Amniotic epithelial cell (primary cell): ENCODE measurements around the gene ZPBP2.
"Not testable (repeated sequence)": the region's sequence is repeated elsewhere in the genome, so short reads cannot be mapped to it uniquely, and the experiment has no call there.

ENCODE experiments used
- DNase-seq: peaks from one replicate; pipeline ENCODE4 v3.0.0-alpha.2; 2010; ENCODE audit warnings: low read depth

The ZPBP2 gene

DNA sequence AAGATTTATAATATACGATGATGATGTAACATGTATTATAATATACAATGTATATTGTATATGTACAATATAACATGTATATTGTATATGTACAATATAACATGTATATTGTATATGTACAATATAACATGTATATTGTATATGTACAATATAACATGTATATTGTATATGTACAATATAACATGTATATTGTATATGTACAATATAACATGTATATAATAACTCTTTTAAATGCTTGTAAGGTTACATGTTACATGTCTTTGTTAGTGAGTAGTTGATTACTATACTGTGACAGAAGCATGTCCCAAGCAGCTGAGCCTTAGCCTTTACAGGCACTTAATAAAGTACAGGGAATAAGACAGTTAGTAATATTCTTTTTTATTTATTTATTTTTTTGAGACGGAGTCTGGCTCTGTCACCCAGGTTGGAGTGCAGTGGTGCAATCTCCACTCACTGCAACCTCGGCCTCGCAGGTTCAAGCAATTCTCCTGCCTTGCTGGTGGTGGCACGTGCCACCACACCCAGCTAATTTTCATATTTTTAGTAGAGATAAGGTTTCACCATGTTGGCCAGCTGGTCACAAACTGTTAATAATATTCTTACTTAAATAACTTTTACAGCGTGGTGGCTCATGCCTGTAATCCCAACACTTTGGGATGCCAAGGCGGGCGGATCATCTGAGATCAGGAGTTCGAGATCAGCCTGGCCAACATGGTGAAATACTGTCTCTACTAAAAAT lies 11.9 kb upstream of the ZPBP2 start:
- DNase-seq, result not testable (repeated sequence)

DNA sequence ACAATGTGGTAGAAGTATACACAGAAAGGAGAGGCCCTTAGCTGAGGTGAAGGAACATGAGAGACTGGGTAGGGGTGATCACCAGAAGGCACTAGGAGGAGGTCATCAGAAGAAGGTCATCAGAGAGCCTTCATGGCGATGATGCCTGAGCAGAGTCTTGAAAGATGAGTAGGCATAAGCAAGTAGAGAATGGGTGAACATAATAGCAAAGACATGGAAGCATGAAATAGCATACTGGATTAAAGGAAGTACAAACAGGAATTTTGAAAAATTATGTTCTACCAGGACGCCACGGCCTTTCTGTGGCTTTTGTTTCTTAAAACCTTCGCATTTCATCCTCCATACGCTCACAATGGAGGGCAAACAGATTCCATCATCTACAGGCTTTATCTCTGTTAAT lies 6.8 kb upstream of the ZPBP2 start:
- no peak for DNase-seq

DNA sequence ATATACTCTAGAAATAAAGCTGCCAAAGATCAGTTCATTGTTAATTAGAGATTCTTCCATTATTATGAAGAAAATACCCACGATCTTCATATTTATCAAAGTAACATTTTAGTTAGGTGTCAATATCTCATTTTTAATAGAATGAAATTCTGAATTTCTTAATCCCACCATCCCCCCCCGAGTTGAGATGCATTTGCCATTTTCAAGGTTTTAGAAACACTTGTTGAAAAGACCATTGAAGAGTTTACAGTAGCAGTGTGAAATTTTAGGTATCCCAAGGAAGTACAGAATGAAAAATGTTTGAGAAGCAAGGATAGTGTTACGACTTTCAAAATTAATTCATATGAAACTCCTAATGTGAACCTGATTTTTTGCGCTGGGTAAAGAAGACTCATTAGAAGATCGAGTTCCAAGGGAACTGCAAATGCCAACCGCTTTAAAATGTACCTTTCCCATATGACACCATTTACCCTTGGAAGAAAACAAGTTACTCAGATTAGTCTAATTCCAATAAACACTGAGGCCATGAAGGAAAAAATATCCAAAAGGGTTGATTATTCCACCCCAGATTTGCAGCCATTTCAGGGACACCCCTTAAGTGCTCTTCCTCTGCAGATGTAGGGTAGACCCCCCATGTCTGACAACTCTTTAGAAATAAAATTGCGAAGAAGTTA lies 4.6 kb upstream of the ZPBP2 start:
- no peak for DNase-seq

DNA sequence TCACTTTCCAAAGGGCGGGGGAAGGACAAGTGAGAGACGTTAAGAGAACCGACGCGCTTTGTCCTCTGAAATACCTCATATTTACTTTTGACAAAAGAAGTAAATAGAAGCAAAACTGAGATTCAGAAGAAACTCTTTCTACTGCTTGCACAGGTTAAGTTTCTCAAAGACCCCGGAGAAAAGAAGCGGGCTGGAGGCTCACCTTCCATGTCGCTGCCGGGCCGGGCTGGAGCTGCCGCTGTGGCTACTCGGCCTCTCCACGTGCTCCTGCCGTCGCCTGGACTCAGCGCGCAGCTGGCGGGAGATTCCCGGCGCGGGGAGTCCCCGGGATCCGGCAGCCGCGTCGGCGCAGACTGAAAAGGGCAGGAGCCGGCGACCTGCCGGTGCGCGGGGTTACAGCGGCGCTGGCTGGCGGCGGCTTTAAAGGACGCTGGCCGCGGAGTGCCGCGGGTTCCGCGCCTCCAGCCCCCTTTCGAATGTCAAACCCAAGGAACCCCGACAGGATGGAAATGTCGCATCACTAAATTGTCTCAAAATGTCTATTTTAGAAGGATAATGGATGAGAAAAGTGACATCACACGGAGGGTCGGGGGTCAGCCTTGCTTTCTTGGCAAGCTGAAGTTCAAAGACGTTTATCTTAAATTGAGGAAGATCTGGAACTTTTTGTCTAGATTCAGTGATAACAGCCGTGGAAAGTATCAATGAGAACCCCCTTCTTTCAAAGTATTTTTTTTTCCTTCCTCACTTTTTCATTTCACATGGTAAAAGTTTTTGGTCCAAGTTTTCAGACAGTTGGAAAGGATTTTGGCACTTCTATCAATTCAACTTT lies 3.9 kb upstream of the ZPBP2 start, which contains the start of gene IKZF3:
TSS of gene IKZF3 (minus strand) at position 395 of the 829 bp plus-strand sequence. CDS start at position 209, 186 bp downstream.
- peak; percentile 31 for DNase-seq

DNA sequence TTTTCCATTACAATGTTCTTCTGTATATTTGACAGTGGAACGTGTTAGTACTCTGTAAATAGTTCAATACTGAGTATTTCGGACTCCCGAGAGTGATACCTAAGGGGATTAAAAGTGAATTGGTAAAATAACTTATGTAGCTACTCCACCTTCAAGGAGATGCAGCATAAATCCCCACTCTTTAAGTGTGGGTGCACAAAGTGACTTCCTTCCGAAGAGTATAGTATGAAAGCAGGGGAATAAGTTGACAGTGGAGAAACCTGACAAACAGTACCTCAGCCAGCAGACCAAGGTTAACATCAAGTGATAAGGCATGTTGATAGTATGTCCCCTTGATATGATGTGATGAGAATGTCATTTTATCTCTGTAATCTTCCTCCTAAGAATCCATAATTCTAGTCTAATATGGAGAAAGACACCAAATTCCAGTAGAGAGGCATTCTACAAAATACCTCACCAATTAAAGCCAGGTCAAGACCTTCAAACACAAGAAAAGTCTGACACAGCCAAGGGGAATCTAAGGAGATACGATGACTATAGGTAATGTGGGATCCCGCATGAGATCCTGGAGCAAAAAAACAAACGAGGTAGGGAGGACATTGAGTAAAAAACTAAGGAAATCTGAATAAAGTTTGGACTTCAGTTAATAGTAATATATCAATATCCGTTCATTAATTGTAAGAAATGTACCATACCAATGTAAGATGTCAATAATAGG lies 1.8 kb upstream of the ZPBP2 start:
- DNase-seq, result no peak

DNA sequence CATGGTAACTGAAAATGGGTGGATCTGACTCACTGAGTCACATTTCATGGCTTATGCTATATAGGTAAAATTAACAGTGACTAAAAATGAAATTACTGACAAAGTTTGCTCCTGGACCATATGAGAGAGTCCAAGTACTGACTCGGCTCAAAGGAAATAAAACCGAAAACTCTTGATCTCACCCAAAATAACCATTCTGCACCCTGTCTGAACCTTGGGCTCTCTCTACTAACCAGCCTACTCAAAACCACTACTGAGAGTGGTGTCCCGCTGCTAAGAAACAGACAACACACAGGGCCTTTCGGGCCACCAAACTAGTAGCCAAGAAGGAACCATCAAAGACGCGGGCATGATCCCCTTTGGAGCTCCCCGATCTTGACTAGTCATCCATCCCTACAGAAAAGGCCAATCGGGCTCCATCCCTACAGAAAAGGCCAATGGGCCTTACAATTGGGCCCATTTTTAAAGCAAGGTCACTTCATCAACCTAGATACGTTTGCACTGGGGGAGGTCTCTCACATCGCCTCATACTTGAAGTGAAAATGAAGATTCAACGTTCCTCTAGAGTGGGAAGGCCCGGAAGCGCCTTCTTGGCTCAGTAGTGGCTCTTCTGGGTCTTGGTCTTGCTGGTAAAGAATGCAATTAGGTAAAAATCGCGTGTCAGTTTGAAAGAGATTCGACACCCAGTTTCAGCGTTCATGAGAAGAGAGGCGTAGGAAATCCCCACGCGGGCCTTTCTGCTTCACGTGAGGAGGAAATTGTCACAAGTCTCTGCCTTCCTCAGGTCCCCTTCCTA lies 720 bp upstream of the ZPBP2 start:
- no peak for DNase-seq

DNA sequence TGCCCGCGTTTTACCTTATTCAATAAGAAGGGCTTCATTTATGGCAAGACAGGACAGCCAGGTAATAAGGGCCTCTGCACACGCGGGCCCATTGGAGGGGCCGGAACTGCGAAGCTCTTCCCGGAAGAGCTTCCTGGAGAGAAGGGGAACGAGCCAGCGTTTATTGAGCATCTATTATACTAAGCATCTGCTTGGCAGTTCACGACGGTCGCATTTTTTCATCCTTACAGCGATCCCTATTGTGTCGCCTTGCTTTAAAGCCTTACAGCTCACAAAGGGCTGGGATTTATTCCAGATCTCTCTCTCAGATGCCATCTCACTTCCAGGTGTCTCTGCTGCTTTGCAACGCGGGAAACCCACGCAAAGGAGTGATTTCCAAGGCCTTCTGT lies 546 bp downstream of the ZPBP2 start:
- no peak for DNase-seq

DNA sequence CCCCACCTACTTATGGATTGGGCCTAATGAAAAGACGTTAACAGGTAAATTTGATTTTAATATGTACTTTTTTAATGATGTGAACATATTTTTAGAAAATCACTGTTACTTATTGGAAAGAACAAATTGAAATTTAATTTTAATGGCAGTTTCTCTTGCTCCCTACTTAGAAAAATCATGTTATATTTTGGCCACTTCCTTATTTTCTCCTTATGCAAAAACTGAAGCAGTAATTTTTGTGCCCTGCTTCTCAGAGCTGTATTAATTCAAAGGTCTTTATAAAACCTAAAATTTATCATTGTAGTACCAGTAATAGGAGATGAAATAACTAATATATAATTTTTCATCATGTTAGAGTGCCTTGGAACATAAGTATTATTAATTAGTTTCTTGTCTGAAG lies 2.8 kb downstream of the ZPBP2 start:
- DNase-seq, result no peak

DNA sequence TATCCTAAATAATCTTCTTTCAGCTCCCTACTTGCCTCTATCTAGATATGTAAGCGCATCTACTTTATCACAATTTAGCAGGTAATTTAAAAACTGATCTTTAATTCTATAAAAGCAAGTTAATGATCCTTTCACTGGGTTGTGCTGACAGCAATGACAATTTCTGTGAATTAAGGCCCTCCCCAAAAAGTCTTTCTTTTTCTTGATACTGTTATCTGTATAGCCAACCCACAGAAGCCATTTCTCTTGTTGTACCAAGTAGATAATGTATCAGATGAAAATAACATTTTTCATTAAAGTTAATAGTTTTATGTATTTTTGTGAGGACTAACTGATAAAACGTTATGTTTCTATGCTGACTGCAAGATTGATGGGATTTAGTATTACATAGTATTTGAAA lies 3.8 kb downstream of the ZPBP2 start:
- no peak for DNase-seq

DNA sequence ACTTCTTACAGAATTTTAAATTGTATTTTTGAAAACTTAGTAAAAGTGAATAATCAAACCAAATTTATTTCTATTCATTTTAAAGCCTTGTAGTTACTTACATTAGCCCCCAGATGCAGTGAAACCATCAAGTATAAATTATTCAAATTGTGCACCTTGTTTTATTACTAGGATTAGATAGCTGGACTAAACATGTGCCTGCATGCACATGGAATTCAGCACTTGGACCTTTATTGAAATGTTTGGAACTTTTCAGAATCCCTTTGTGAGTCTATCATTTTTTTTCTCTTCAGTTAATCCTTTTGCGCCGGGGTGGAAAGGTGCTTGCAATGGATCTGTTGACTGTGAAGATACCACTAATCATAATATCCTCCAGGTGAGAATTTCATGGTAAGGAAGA lies 4.7 kb downstream of the ZPBP2 start:
- DNase-seq, result peak; percentile 46

DNA sequence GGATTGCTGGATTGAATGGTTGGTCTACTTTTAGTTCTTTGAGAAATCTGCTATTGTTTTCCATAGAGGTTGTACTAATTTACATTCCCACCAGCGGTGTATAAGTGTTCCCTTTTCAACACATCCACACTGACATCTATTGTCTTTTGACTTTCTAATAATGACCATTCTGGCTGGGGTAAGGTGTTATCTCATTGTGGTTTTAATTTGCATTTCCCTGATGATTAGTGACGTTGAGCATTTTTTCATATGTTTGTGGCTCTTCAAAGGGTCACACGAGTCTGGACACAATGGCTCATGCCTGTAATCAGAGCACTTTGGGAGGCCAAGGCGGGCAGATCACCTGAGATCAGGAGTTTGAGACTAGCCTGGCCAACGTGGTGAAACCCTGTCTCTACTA lies 18.1 kb downstream of the ZPBP2 start:
- not testable (repeated sequence) for DNase-seq

DNA sequence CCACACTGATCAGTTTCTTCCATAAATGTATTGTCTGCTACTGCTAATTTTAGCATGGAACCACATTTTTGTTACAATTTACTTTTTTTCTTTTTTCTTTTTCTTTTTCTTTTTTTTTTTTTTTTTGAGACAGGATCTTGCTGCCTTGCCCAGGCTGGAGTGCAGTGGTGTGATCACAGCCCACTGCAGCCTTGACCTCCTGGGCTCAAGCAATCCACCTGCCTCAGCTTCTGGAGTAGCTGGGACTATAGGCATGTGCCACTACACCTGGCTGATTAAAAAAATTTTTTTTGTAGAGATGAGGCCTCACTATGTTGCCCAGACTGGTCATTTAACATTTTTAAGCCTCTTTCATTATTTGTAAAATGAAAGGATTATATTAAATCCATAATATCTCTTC lies 19.1 kb downstream of the ZPBP2 start:
- DNase-seq, result no peak

DNA sequence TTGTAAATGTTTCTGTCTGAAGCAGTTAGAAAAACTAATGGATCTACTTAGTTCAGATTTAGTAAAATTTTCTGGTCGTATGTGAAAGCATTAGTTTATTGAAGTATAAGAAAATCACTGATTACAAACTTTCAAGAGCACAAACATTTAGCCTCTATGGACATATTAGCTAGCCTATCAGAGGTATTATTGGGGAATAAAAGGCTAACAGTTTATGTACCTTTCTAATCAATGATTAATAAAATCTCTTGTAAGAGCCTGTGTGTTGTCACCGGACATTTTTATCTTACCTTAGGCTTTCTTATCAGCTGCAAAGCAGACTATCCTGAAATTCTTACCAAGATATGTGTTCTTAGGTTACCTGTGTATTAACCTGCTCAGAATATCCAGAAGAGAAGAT lies 21.2 kb downstream of the ZPBP2 start:
- DNase-seq, result no peak

DNA sequence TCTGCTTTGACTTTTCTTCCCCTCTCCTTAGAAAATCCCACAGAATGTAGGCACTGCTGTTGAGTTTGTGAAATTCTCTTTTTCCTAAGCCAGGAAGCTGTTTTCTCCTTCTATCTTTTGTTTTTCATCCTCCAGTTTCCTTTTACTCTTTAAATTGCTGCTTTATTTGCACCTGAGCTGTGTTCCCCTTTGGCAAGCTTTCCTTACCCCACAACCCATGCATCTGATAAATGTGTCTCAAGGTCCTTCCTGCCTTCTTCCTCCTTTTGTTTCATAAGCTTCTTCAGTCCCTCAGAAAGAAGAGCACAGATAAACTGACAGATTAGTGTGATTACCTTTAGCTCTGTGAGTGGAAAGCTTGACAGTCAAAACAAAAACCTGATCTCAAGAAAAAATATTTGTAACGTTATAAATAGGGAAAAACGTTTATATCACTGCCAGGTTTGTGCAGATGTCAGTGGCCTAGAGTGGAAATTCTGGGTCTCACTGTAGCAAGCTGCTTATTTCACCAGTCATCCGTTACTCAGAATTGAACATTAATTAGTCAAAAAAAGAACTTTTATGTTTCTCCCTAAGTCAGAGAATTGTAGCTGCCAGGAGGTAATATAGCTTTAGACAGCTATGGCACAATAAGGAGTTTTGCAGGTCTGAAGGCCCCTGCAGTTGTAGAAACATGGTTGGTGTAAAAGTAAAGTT lies 26.8 kb downstream of the ZPBP2 start:
- DNase-seq, result no peak

DNA sequence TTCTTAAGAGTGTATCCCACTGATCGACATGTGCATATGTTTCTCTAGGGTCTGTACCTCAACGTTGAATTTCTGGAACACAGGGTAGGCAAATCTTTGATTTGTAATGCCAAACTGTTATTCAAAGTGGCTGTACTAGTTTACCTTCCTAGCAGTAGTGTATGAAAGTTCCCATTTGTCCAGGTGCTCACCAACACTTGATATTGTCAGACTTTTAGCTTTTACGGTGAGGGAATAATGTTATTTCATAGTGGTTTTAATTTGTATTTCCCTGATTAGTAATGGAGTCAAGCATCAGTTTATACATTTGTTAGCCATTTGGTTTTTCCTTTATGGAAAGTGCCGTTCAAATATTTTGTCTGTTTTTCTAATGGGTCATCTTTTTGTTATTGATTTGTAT lies 30.1 kb downstream of the ZPBP2 start:
- no peak for DNase-seq

DNA sequence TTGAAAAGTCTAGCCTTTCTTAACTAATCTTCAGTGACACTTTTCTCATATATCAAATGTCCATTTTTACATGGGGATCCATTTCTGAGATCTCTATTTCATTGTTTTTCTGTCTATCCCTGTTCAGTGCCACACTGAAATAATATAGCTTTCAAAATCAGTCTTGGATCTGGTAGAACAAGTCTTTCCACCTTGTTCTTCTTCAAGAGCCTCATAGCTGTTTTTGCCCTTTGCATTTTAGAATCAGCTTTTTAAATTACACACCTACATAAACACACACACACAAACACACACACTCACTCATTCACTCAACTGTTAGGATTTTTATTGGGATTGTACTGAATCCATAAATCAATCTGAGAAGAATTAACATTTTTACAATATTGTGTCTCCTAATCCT lies 31.2 kb downstream of the ZPBP2 start:
- DNase-seq, result no peak

DNA sequence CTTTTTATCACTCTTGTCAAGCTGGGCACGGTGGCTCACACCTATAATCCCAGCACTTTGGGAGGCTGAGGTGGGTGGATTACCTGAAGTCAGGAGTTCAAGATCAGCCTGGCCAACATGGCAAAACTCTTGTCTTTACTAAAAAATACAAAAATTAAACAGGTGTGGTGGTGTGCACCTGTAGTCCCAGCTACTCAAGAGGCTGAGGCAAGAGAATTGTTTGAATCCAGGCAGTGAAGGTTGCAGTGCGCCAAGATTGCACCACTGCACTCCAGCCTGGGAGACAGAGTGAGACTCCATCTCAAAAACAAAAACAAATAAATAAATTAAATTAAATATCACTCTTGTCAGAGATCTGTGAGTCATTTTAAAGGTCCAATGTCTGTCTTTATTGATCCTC lies 34.0 kb downstream of the ZPBP2 start:
- DNase-seq, result not testable (repeated sequence)

DNA sequence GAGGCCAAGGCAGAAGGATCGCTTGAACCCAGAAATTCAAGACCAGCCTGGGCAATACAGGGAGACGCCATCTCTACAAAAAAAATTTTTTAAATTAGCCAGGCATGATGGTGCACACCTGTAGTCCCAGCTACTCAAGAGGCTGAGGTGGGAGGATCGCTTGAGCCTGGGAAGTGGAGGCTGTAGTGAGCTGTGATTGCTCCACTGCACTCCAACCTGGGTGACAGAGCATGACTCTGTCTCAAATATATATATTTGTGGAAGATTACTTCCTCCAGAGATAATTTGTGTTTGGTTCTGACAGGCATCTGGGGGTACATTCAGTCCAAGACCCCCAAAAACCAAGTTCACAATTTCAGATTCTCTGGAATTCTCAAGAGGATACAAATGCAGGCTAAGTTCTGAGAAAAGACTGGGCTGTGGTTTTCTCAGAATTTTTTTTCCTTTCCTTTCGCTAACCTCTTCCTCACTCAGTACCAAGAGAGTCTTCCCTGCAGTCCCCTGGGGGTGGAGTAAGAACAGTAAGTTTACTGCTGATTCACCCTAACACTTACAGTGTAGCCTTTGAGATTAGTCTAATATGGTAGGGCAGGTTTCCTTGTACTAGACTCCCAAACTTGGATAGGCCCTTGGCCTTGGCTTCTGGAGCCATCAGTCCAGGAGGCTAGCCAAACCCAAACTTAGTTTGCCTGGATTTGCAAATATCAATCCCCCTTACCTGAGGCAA lies 35.3 kb downstream of the ZPBP2 start:
- DNase-seq, result peak; percentile 16

DNA sequence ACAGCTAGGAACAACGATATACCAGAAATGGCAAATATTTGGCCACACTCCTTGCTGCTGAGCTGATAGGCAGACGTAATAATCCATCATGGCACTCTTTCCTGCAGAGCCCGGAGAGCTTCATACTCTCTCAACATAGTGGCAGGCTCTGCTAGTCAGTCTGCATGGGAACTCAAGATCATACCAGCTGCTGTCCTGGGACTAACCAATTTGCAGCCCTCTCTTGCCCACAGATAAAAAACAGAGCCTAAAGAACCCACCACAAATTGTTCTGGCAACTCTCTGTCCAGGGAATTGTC lies 36.9 kb downstream of the ZPBP2 start:
- no peak for DNase-seq

DNA sequence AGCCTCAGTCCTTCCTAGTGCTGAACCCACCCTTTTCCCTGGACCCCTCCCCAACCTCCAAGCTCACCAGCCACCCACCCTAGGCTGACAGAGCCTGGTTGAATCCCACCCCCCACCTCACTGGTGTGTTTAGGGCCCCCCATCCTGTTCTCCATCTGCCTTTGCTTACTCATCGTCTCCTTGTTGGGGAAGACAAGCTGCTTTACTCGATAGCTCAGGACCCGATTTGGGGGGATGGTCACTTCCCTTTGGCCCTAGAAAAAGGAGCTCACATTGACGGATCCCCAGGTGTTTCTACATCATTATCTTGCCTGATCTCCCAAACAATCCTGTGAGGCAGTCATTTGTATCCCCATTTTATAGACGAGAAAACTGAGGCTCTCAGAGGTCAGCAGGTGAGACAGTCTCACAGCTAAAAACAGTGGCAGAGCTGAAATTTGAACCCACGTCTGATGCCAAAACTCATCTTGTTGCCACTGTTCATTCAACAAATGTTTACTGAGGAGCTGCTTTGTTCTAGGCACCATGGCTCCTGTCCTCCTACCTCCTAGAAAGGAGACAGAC lies 40.9 kb downstream of the ZPBP2 start:
- no peak for DNase-seq
